Lower leg skin (tissue), 4 donors: Measurements from ENCODE around the gene SS18L1. TPM values are rescaled to one million over a fixed set of nuclear protein-coding genes. Genes with fewer than 3 reads are reported as not detected.

Experiments
- DNase-seq, 2 donors: peaks; one replicate each; pipeline ENCODE4 v3.0.0-alpha.2; 2019; ENCODE audit warnings: low spot score in 2 of 2
- H3K4me3 ChIP-seq: fragments of 200-600 bp; sonication (generic); 2 replicates; pipeline ENCODE4 v1.5.1; 2017; ENCODE audit warnings: mild to moderate bottlenecking, low read depth; ENCODE audit not compliant: poor library complexity, severe bottlenecking
- POLR2A ChIP-seq, 2 donors: fragments of 450-650 bp; IDR thresholded peaks; one replicate each; pipeline ENCODE4 v1.6.1; 2016 to 2017; ENCODE audit warnings: antibody characterized with exemption in 2 of 2, mild to moderate bottlenecking in 1 of 2, moderate library complexity in 1 of 2
- WGBS, 2 donors: methylation state at CpG; one replicate each; pipeline ENCODE4 v1.1.5; 2018; 5-methylcytosine and 5-hydroxymethylcytosine counted together
- intact Hi-C: fragments of 100-400 bp; cut with DNase I; formaldehyde crosslinking; loops from one replicate; pipeline ENCODE4 v1.15.0; 2023; ENCODE audit warnings: low total_unique reads
- total RNA-seq, 4 donors: library from RNA; depleted of rRNA; stranded (reverse); fragments of >200 nt; gene quantifications; one replicate each; pipeline ENCODE4 v1.1.0, GENCODE V29; 2016
- TF ChIP-seq, protein P1 (sequence below), 3 donors: fragments of 450-650 bp; IDR thresholded peaks; one replicate each; pipeline ENCODE4 v1.5.1; 2016; ENCODE audit warnings: antibody characterized with exemption in 3 of 3, mild to moderate bottlenecking in 3 of 3, moderate library complexity in 2 of 3

Gene SS18L1
- total RNA-seq, 4 donors from 2014 or later, result 23.3 to 51.7 (median 25.8) TPM

DNA sequence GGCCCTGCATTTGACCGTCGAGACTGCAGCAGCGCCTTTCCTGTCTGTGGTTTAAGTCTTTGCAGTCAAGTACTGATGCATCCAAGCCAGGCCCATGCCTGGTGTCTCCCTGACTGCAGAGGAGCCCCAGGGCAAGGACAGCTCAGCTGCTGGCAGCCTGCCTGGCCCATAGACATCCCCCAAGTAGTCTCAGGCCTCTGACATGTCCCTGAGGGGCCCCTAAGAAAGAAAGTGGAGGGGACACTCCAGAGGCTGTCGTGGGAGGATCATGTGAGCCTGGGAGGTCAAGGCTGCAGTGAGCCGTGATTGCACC lies 58.5 kb downstream of the SS18L1 start:
- intact Hi-C loops, result no loop called here
- H3K4me3 ChIP-seq, result no peak overlapping the region
- TF ChIP-seq, protein P1, sequence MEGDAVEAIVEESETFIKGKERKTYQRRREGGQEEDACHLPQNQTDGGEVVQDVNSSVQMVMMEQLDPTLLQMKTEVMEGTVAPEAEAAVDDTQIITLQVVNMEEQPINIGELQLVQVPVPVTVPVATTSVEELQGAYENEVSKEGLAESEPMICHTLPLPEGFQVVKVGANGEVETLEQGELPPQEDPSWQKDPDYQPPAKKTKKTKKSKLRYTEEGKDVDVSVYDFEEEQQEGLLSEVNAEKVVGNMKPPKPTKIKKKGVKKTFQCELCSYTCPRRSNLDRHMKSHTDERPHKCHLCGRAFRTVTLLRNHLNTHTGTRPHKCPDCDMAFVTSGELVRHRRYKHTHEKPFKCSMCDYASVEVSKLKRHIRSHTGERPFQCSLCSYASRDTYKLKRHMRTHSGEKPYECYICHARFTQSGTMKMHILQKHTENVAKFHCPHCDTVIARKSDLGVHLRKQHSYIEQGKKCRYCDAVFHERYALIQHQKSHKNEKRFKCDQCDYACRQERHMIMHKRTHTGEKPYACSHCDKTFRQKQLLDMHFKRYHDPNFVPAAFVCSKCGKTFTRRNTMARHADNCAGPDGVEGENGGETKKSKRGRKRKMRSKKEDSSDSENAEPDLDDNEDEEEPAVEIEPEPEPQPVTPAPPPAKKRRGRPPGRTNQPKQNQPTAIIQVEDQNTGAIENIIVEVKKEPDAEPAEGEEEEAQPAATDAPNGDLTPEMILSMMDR (IDR thresholded peaks at IDR 0.05), result no peak
- TF ChIP-seq POLR2A (IDR thresholded peaks at IDR 0.05), result no peak
- DNase-seq, result no peak
- whole genome bisulfite sequencing, 2 donors, result 69 to 84% methylated on average over 5 of the region's 5 CpGs

DNA sequence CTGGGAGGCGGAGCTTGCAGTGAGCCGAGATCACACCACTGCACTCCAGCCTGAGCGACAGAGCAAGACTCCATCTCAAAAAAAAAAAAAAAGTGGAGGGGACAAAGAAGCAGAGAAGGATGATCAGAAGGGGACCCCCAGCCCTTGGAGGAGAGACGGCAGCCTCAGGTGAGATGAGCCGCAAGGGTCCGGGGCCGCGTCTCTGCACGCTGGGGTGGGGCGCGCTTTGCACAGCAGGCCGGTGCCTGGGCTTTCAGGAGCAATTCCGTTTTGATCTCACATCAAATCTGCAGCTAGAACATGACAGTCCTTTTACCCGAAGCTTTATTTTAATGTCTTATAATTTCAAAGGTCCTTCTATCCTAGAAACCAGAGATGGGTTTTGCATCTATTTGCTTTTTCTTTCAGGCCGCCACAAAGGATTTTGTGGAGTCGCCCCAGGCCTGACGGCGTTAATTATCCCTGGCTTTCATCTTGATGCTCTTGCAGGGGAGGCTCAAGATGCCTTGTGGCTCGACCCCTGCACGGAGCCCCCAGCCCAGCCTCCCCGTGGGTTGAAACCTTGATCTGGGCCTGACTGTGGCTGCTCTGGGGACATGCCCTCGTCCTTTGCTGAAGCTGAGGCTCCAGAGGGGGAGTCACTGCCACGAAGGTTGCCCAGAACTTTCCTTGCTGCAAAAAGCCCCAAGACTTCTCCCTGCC lies 59.3 kb downstream of the SS18L1 start:
- intact Hi-C loops, result no loop called here
- DNase-seq, result no peak
- H3K4me3 ChIP-seq, result no peak overlapping the region
- 83% methylated on average over 23 of the region's 23 CpGs for WGBS, 2 donors
- TF ChIP-seq, protein P1 (IDR thresholded peaks at IDR 0.05), result no peak
- no peak for TF ChIP-seq POLR2A (IDR thresholded peaks at IDR 0.05)

DNA sequence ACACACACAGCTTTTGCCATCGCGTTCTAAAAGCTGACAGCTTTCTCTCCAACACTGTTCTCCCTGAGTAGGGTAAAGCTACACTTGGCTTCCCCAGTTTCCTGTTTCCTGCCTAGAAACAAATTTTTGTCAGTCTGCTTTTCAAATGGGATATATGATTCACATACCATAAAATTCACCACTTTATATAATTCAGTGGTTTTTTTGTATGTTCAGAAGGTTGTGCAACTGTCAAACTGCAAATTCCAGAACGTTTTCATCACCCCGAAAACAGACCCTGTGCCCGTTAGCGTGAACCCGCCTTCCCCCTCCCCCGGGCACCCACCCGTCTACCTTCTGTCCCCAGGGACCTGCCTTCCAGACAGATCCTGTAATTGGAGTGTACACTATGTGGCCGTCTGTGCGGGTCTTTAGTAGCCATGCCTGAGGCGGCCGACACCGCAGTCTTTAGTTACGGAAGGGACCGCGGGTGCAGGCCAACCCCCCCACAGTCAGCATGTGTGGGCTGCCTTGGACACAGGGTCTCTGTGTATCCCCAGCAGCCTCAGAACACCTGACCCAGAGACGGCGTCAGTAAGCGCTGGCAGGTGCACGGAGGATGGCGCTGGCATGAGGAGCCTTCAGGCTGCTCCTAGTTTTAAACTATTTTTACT lies 59.9 kb downstream of the SS18L1 start:
- no peak overlapping the region for H3K4me3 ChIP-seq
- WGBS, 2 donors, result 84 to 86% methylated on average over 22 of the region's 22 CpGs
- TF ChIP-seq, protein P1 (IDR thresholded peaks at IDR 0.05), result no peak
- no peak for TF ChIP-seq POLR2A (IDR thresholded peaks at IDR 0.05)
- intact Hi-C loops, result no loop called here
- no peak for DNase-seq

DNA sequence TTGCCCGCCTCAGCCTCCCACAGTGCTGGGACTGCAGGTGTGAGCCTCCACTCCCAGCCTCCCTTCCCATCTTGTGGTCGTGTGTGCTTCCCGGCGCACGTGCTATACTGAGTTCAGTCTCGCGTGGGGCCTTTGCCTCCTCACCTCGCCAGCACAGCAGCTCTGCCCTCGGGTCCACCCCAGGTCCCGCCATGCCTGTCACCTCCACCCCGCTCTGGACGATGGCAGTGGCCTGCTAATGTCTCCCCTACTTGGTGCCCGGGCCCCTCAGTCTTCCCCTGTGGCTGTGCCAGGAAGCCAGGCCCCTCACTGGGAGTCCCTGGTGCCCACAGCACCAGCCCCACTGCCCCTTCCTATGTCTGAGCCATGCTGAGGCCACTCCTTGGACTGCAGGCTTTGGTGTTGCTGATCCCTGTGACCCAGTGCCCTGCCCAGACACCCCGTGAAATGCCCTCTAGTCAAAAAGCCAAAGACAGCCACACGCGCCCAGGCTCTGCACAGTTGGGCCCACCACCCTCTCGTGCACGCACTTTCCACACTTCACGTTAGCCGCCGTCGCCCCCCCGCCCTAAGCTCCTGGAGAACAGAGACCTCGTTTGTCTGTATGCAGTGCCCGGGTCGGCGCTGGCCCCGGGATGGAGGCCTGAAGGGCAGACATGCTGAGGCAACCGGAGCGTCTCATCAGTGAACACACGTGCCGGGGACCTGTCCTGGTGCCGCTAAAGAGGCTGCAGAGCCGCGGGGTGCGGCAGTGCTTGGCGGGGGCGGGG lies 62.2 kb downstream of the SS18L1 start:
- intact Hi-C loops, result no loop called here
- TF ChIP-seq, protein P1 (IDR thresholded peaks at IDR 0.05), result no peak
- TF ChIP-seq POLR2A (IDR thresholded peaks at IDR 0.05), result no peak
- 93% methylated on average over 38 of the region's 38 CpGs for WGBS, 2 donors
- no peak for DNase-seq
- H3K4me3 ChIP-seq, result no peak overlapping the region

DNA sequence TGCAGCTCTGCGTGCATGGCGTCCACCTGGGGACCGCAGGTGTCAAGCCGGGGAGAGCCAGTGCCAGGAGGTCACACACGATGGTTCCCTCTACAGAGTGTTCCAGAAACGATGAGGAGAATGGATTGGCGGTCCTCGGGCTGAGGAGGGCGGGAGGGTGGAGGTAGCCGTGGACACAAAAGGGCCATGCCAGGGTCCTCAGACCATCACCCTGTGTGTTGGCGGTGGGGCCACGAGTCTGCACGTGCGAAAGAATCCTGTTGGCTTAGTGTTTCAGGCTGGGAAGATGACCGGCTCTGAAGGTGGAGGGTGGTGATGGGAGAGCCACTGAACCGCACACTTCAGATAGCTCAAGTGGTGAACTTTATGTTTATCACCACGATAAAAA lies 62.8 kb downstream of the SS18L1 start:
- 78 to 85% methylated on average over 17 of the region's 17 CpGs for WGBS, 2 donors
- intact Hi-C loops, result no loop called here

More for the DNA sequence above, 62.8 kb downstream of the SS18L1 start:
- H3K4me3 ChIP-seq, result no peak overlapping the region
- no peak for DNase-seq
- TF ChIP-seq, protein P1 (IDR thresholded peaks at IDR 0.05), result no peak
- TF ChIP-seq POLR2A (IDR thresholded peaks at IDR 0.05), result no peak
